CD8-positive, alpha-beta memory T cell (primary cell): ENCODE measurements around the gene ST6GALNAC1. TPM values are rescaled to one million over a fixed set of nuclear protein-coding genes. Genes with fewer than 3 reads are reported as not detected.

Source experiments
- CTCF ChIA-PET: fragments of 350-600 bp; sonication (Branson Sonifier 250); formaldehyde crosslinking; loops from one replicate; lab custom pipeline; 2021; ENCODE audit warnings: antibody characterized with exemption; lab: Charles Lee
- POLR2A ChIA-PET: fragments of 350-600 bp; sonication (Branson Sonifier 250); formaldehyde crosslinking; loops from one replicate; lab custom pipeline; 2021; ENCODE audit warnings: antibody characterized with exemption; lab: Charles Lee
- DNase-seq, 5 donors: peaks; one replicate each; pipeline versions ENCODE4 v3.0.0 to v3.0.0-alpha.2; 2020 to 2022; ENCODE audit warnings: mixed read lengths in 1 of 5
- H3K27ac ChIP-seq: one replicate; pipeline ENCODE4 v1.7.0; 2013; ENCODE audit warnings: low read depth, mild to moderate bottlenecking, low read length, moderate library complexity
- H3K27me3 ChIP-seq: 2 replicates; pipeline ENCODE4 v1.7.0; 2013; ENCODE audit warnings: low read length, mild to moderate bottlenecking; ENCODE audit not compliant: insufficient read depth, poor library complexity, severe bottlenecking
- H3K36me3 ChIP-seq: 2 replicates; pipeline ENCODE4 v1.7.0; 2013; ENCODE audit warnings: mild to moderate bottlenecking, low read length, moderate library complexity; ENCODE audit not compliant: insufficient read depth
- H3K4me1 ChIP-seq: 2 replicates; pipeline ENCODE4 v1.7.0; 2013; ENCODE audit warnings: mild to moderate bottlenecking, low read length, moderate library complexity; ENCODE audit not compliant: insufficient read depth
- H3K4me3 ChIP-seq: 2 replicates; pipeline ENCODE4 v1.7.0; 2013; ENCODE audit warnings: mild to moderate bottlenecking, low read length
- H3K9me3 ChIP-seq: 2 replicates; pipeline ENCODE4 v1.7.0; 2013; ENCODE audit warnings: mild to moderate bottlenecking, low read length
- H3K27ac Mint-ChIP-seq, 8 donors: one replicate each; pipeline ENCODE4 v1.8.0; 2020 to 2021; ENCODE audit warnings: mixed read lengths in 8 of 8, mild to moderate bottlenecking in 6 of 8, inconsistent platforms in 3 of 8, moderate library complexity in 3 of 8
- H3K27me3 Mint-ChIP-seq, 2 donors: one replicate each; pipeline ENCODE4 v1.8.0; 2020 to 2021; ENCODE audit warnings: mixed read lengths in 2 of 2, mild to moderate bottlenecking in 1 of 2, moderate library complexity in 1 of 2
- H3K36me3 Mint-ChIP-seq, 3 donors: one replicate each; pipeline ENCODE4 v1.8.0; 2020 to 2021; ENCODE audit warnings: mixed read lengths in 3 of 3, inconsistent platforms in 1 of 3, mild to moderate bottlenecking in 1 of 3
- H3K4me1 Mint-ChIP-seq, 3 donors: one replicate each; pipeline ENCODE4 v1.8.0; 2020 to 2021; ENCODE audit warnings: mixed read lengths in 3 of 3, inconsistent platforms in 1 of 3, mild to moderate bottlenecking in 1 of 3
- H3K4me3 Mint-ChIP-seq, 7 donors: one replicate each; pipeline ENCODE4 v1.8.0; 2020 to 2021; ENCODE audit warnings: mixed read lengths in 7 of 7, mild to moderate bottlenecking in 6 of 7, moderate library complexity in 4 of 7, inconsistent platforms in 2 of 7
- H3K9me3 Mint-ChIP-seq, 5 donors: one replicate each; pipeline ENCODE4 v1.8.0; 2020 to 2022; ENCODE audit warnings: mixed read lengths in 5 of 5, mild to moderate bottlenecking in 3 of 5, moderate library complexity in 2 of 5, inconsistent platforms in 1 of 5
- polyA plus RNA-seq: library from polyadenylated mRNA; unstranded; fragments of 300-500 nt; fragmentation: Illumina TruSeq; gene quantifications from one replicate; pipeline ENCODE4 v1.2.3, GENCODE V29; 2021
- total RNA-seq, 2 experiments: library from RNA; stranded (reverse); gene quantifications; one replicate each; pipeline ENCODE4 v1.2.3, GENCODE V29; 2021

ST6GALNAC1 gene
- total and polyA plus RNA-seq, 3 experiments from 2014 or later, result 0.28 to 0.46 TPM; not detected in 1

- H3K27me3 ChIP-seq, result no peaks in the 10 kb centered on the region
- H3K27ac Mint-ChIP-seq, result peak overlapping the region; percentile 68 to 98 (median 96)
- peaks cover 29 to 35% (median 32%) of the 10 kb centered on the region in 3 donors for H3K4me1 Mint-ChIP-seq
- H3K4me1 ChIP-seq, result peaks cover 35% of the 10 kb centered on the region
- no peaks in the 10 kb centered on the region for H3K9me3 ChIP-seq
- peak overlapping the region in 6 of 7 donors; percentile 86 to 95 (median 92) for H3K4me3 Mint-ChIP-seq
- peaks cover 0 to 2% (median 0%) of the 10 kb centered on the region in 5 donors for H3K9me3 Mint-ChIP-seq
- H3K4me3 ChIP-seq, result no peak overlapping the region
- H3K27me3 Mint-ChIP-seq, result peaks cover under 1 to 2% of the 10 kb centered on the region in 2 donors
- peak in 1 of 5 donors; percentile 61 for DNase-seq
- ChIA-PET CTCF (no interaction called here), POLR2A (interaction anchor here (2.2 kb wide), 1 partner anchor 57 kb away, joined by 17 read pairs; the partner anchor contains the start of genes JMJD6 and METTL23)
- H3K27ac ChIP-seq, result no peak overlapping the region
- no peaks in the 10 kb centered on the region for H3K36me3 ChIP-seq
- peaks cover 0 to 4% (median 0%) of the 10 kb centered on the region in 3 donors for H3K36me3 Mint-ChIP-seq
Measured at GRCh38 chr17:76670020-76670717, 26.6 kb upstream of the ST6GALNAC1 start.

GRCh38 chr17:76667786-76668453 lies 24.4 kb upstream of the ST6GALNAC1 start:
- no peak for DNase-seq
- no peaks in the 10 kb centered on the region for H3K36me3 ChIP-seq
- H3K27me3 ChIP-seq, result no peaks in the 10 kb centered on the region
- CTCF ChIA-PET, result interaction anchor here (1.1 to 1.9 kb wide), 3 partner anchors 13 to 145 kb away, joined by 3 to 4 read pairs (median 4); no protein-coding TSS in a partner anchor
- Mint-ChIP-seq H3K9me3 (peaks cover 0 to 2% (median 0%) of the 10 kb centered on the region in 5 donors), H3K27me3 (peaks cover 2 to 6% of the 10 kb centered on the region in 2 donors), H3K36me3 (peaks cover 0 to 4% (median 0%) of the 10 kb centered on the region in 3 donors), H3K27ac (no peak overlapping the region), H3K4me1 (peaks cover 29 to 31% (median 30%) of the 10 kb centered on the region in 3 donors), H3K4me3 (no peak overlapping the region)
- POLR2A ChIA-PET, result no interaction called here
- no peak overlapping the region for H3K4me3 ChIP-seq
- peak overlapping the region; percentile 1 for H3K27ac ChIP-seq
- no peaks in the 10 kb centered on the region for H3K9me3 ChIP-seq
- peaks cover 30% of the 10 kb centered on the region for H3K4me1 ChIP-seq

GRCh38 chr17:76667491-76667755 lies 23.9 kb upstream of the ST6GALNAC1 start:
- ChIA-PET POLR2A (no interaction called here), CTCF (interaction anchor here (1.9 kb wide), 1 partner anchor 144 kb away, joined by 4 read pairs; no protein-coding TSS in a partner anchor)
- peaks cover 2 to 6% of the 10 kb centered on the region in 2 donors for H3K27me3 Mint-ChIP-seq

GRCh38 chr17:76660656-76661042 lies 17.1 kb upstream of the ST6GALNAC1 start:
- POLR2A ChIA-PET, result interaction anchor here (0.6 to 1.1 kb wide), 2 partner anchors 11 to 263 kb away, joined by 3 to 4 read pairs; no protein-coding TSS in a partner anchor

More at GRCh38 chr17:76667491-76667755, 23.9 kb upstream of the ST6GALNAC1 start:
- DNase-seq, result no peak
- H3K4me1 ChIP-seq, result peaks cover 25% of the 10 kb centered on the region
- no peak overlapping the region for H3K4me3 Mint-ChIP-seq
- no peak overlapping the region for H3K4me3 ChIP-seq
- H3K9me3 ChIP-seq, result no peaks in the 10 kb centered on the region
- no peak overlapping the region for H3K27ac ChIP-seq
- no peaks in the 10 kb centered on the region for H3K36me3 ChIP-seq
- H3K27ac Mint-ChIP-seq, result no peak overlapping the region
- H3K9me3 Mint-ChIP-seq, result peaks cover 0 to 2% (median 0%) of the 10 kb centered on the region in 5 donors
- H3K27me3 ChIP-seq, result no peaks in the 10 kb centered on the region
- peaks cover 0 to 4% (median 0%) of the 10 kb centered on the region in 3 donors for H3K36me3 Mint-ChIP-seq
- H3K4me1 Mint-ChIP-seq, result peaks cover 25 to 28% (median 25%) of the 10 kb centered on the region in 3 donors

GRCh38 chr17:76659928-76660655 lies 16.5 kb upstream of the ST6GALNAC1 start:
- peaks cover 0 to 2% (median 0%) of the 10 kb centered on the region in 3 donors for H3K36me3 Mint-ChIP-seq
- no peak overlapping the region for H3K4me3 ChIP-seq
- ChIA-PET POLR2A (interaction anchor here (0.6 to 1.1 kb wide), 2 partner anchors 11 to 262 kb away, joined by 3 to 4 read pairs; no protein-coding TSS in a partner anchor), CTCF (interaction anchor here (1.0 kb wide), 1 partner anchor 518 kb away, joined by 3 read pairs; no protein-coding TSS in a partner anchor)
- H3K9me3 ChIP-seq, result no peaks in the 10 kb centered on the region
- H3K4me1 ChIP-seq, result peaks cover 36% of the 10 kb centered on the region
- H3K4me1 Mint-ChIP-seq, result peaks cover 34 to 38% (median 38%) of the 10 kb centered on the region in 3 donors
- H3K27me3 Mint-ChIP-seq, result peaks cover 0 to 5% of the 10 kb centered on the region in 2 donors
- H3K9me3 Mint-ChIP-seq, result no peaks in the 10 kb centered on the region
- no peaks in the 10 kb centered on the region for H3K27me3 ChIP-seq
- peak overlapping the region; percentile 15 to 83 (median 76) for H3K4me3 Mint-ChIP-seq
- H3K27ac ChIP-seq, result peak overlapping the region; percentile 51
- peak in 2 of 5 donors; percentile 26 to 49 for DNase-seq
- H3K27ac Mint-ChIP-seq, result peak overlapping the region; percentile 73 to 95 (median 90)
- no peaks in the 10 kb centered on the region for H3K36me3 ChIP-seq

More at GRCh38 chr17:76660656-76661042, 17.1 kb upstream of the ST6GALNAC1 start:
- no peaks in the 10 kb centered on the region for H3K27me3 ChIP-seq
- Mint-ChIP-seq H3K4me3 (peak overlapping the region; percentile 15 to 83 (median 76)), H3K36me3 (peaks cover 0 to 2% (median 0%) of the 10 kb centered on the region in 3 donors), H3K9me3 (no peaks in the 10 kb centered on the region), H3K4me1 (peaks cover 34 to 38% (median 38%) of the 10 kb centered on the region in 3 donors), H3K27ac (peak overlapping the region in 6 of 8 donors; percentile 34 to 93 (median 88)), H3K27me3 (peaks cover 0 to 6% of the 10 kb centered on the region in 2 donors)
- no peak for DNase-seq
- no peaks in the 10 kb centered on the region for H3K9me3 ChIP-seq
- H3K4me1 ChIP-seq, result peaks cover 36% of the 10 kb centered on the region
- H3K27ac ChIP-seq, result no peak overlapping the region
- no peak overlapping the region for H3K4me3 ChIP-seq
- CTCF ChIA-PET, result interaction anchor here (1.0 kb wide), 1 partner anchor 518 kb away, joined by 3 read pairs; no protein-coding TSS in a partner anchor
- no peaks in the 10 kb centered on the region for H3K36me3 ChIP-seq

- peak overlapping the region in 7 of 8 donors; percentile 55 to 88 (median 84) for H3K27ac Mint-ChIP-seq
- no peaks in the 10 kb centered on the region for H3K27me3 ChIP-seq
- ChIA-PET POLR2A (no interaction called here), CTCF (interaction anchor here (0.9 kb wide), 1 partner anchor 35 kb away, joined by 3 read pairs; no protein-coding TSS in a partner anchor)
- H3K27ac ChIP-seq, result no peak overlapping the region
- H3K4me3 ChIP-seq, result no peak overlapping the region
- peaks cover 34 to 38% (median 38%) of the 10 kb centered on the region in 3 donors for H3K4me1 Mint-ChIP-seq
- peaks cover 0 to 2% (median 0%) of the 10 kb centered on the region in 3 donors for H3K36me3 Mint-ChIP-seq
- no peaks in the 10 kb centered on the region for H3K9me3 ChIP-seq
- peaks cover 36% of the 10 kb centered on the region for H3K4me1 ChIP-seq
- no peaks in the 10 kb centered on the region for H3K9me3 Mint-ChIP-seq
- DNase-seq, result no peak
- no peaks in the 10 kb centered on the region for H3K36me3 ChIP-seq
- H3K27me3 Mint-ChIP-seq, result no peaks in the 10 kb centered on the region
- H3K4me3 Mint-ChIP-seq, result peak overlapping the region in 4 of 7 donors; percentile 43 to 66 (median 50)
Measured at GRCh38 chr17:76658242-76658662, 14.7 kb upstream of the ST6GALNAC1 start.
